Heart left ventricle (tissue), 16 donors: Measurements from ENCODE around the gene SETBP1. TPM values are rescaled to one million over a fixed set of nuclear protein-coding genes. Genes with fewer than 3 reads are reported as not detected.

Experiments used
- ATAC-seq, 4 donors: fragments of 200-7000 bp; cut with Tn5 transposase; one replicate each; pipeline ENCODE4 v1.9.1; 2020 to 2022; ENCODE audit warnings: moderate library complexity in 4 of 4, mild to moderate bottlenecking in 3 of 4, moderate number of reproducible peaks in 1 of 4
- DNase-seq, 5 donors: peaks; one replicate each; pipeline ENCODE4 v3.0.0-alpha.2; 2020
- H3K27ac ChIP-seq, 12 donors: fragments of 200-600 bp; sonication (generic) in 4 of 12; one replicate each; pipeline versions ENCODE4 v1.5.0 to v1.8.0; 2016 to 2022; ENCODE audit warnings: mild to moderate bottlenecking in 2 of 12
- H3K27me3 ChIP-seq, 9 donors: fragments of 200-600 bp; sonication (generic) in 2 of 9; one replicate each; pipeline versions ENCODE4 v1.5.1 to v1.8.0; 2016 to 2022; ENCODE audit warnings: mild to moderate bottlenecking in 3 of 9
- H3K36me3 ChIP-seq, 9 donors: fragments of 200-600 bp; sonication (generic) in 2 of 9; one replicate each; pipeline versions ENCODE4 v1.5.0 to v1.8.0; 2018 to 2022; ENCODE audit warnings: mild to moderate bottlenecking in 2 of 9
- H3K4me1 ChIP-seq, 12 donors: fragments of 200-600 bp; sonication (generic) in 4 of 12; one replicate each; pipeline versions ENCODE4 v1.5.0 to v1.8.0; 2016 to 2022; ENCODE audit warnings: mild to moderate bottlenecking in 3 of 12
- H3K4me3 ChIP-seq, 12 donors: fragments of 200-600 bp; sonication (generic) in 4 of 12; one replicate each; pipeline versions ENCODE4 v1.5.0 to v1.8.0; 2017 to 2022; ENCODE audit warnings: mild to moderate bottlenecking in 9 of 12, moderate library complexity in 4 of 12
- H3K9me3 ChIP-seq, 12 donors: fragments of 200-600 bp; sonication (generic) in 4 of 12; one replicate each; pipeline versions ENCODE4 v1.5.0 to v1.8.0; 2016 to 2022; ENCODE audit warnings: mild to moderate bottlenecking in 1 of 12
- CTCF ChIP-seq, 12 donors: fragments of 200-600 bp; sonication (generic) in 4 of 12; IDR thresholded peaks; one replicate each; pipeline versions ENCODE4 v1.5.0 to v1.8.0; 2018 to 2022; ENCODE audit warnings: antibody characterized with exemption in 12 of 12, mild to moderate bottlenecking in 5 of 12
- POLR2A ChIP-seq, 2 donors: fragments of 450-650 bp; IDR thresholded peaks; one replicate each; pipeline ENCODE4 v1.6.1; 2017; ENCODE audit warnings: antibody characterized with exemption in 2 of 2, mild to moderate bottlenecking in 2 of 2, moderate library complexity in 2 of 2
- WGBS, 4 donors: extraction: QIAGEN DNeasy Blood & Tissue Kit in 2 of 4; methylation state at CpG; one replicate each; pipeline versions ENCODE4 v1.1.5 to v1.1.7; 2013 to 2018; 5-methylcytosine and 5-hydroxymethylcytosine counted together
- intact Hi-C, 10 donors: fragments of 100-400 bp; cut with DNase I; formaldehyde crosslinking; loops; one replicate each; pipeline versions ENCODE4 v1.11.1 to v1.14.2; 2022
- polyA plus RNA-seq, 2 donors: library from polyadenylated mRNA; stranded (reverse); fragments of 200-250 nt; gene quantifications; one replicate each; pipeline ENCODE4 v1.2.3, GENCODE V29; 2013
- total RNA-seq, 9 donors: library from RNA; depleted of rRNA in 2 of 9; stranded (reverse); fragments of >200 nt in 2 of 9; fragmentation: NEBNext Ultra II Directional in 3 of 9; extraction: Animal tissue kit (Norgen Biotek cat#: 25700) in 3 of 9; gene quantifications; one replicate each; pipeline versions ENCODE4 v1.1.0 to v1.2.4, GENCODE V29; 2016 to 2023
- donor health status: ischemic (EF 13 %, LVEDD 7.1; RV severe dilation, severe dysfunction).
- donor health status: healthy with polysubstance abuse.
- donor health status: DM: no; HTN: yes; CAD: no.
- donor health status: DM: no; HTN: no; CAD: no.
- donor health status: ischemic (EF 25% LVEDD 6.9; RV normal size, moderate dysfunction).
- donor health status: ischemic (EF 25% LVEDD 5.7; RV mildly dilated, moderate dysfunction).
- donor health status: healthy.
- donor health status: DM: yes; HTN: yes; CAD: no.
- donor health status: ischemic (EF 35%, LVEDD 5.7; RV mildly dilated, moderate dysfunction).
- donor health status: nonischemic (EF 11% LVEDD 7.7; RV severe dilation, severe dysfunction).
- donor health status: DM: yes; HTN: yes; CAD: no.
- donor health status: PGD.
- donor health status: ischemic (EF 29% LVEDD 5.4; RV normal size, mild dysfunction).
- donor health status: nonischemic (EF 23%, LVEDD 6.1; RV moderate dilation, normal function).

Gene SETBP1
- total and polyA plus RNA-seq, 11 donors: 1.2 to 10.6 (median 5.5) TPM

GRCh38 chr18:44889111-44889510 is 208.4 kb downstream of the SETBP1 start:
- TF ChIP-seq CTCF (IDR thresholded peaks at IDR 0.05) (no peak), POLR2A (IDR thresholded peaks at IDR 0.05) (no peak)
- ATAC-seq (no peak), DNase-seq (no peak)
- Histone ChIP-seq H3K9me3 (peaks cover 0 to 17% (median 5%) of the 10 kb centered on the region in 12 donors), H3K27ac (no peak overlapping the region), H3K4me1 (peaks cover 0 to 44% (median 11%) of the 10 kb centered on the region in 12 donors), H3K4me3 (no peak overlapping the region), H3K27me3 (peaks cover 0 to 3% (median 0%) of the 10 kb centered on the region in 9 donors), H3K36me3 (no peaks in the 10 kb centered on the region)
- intact Hi-C loops: loop anchor here in 2 of 10 donors (10.0 kb wide), 2 partner anchors 94 to 564 kb away; no protein-coding TSS in a partner anchor
- WGBS, 4 donors: 41 to 49% (median 45%) methylated on average over 1 of the region's 1 CpG

- Histone ChIP-seq H3K36me3 (no peaks in the 10 kb centered on the region), H3K9me3 (peaks cover 0 to 17% (median 5%) of the 10 kb centered on the region in 12 donors), H3K27me3 (no peaks in the 10 kb centered on the region), H3K4me3 (no peak overlapping the region), H3K4me1 (peaks cover 0 to 37% (median 8%) of the 10 kb centered on the region in 12 donors), H3K27ac (no peak overlapping the region)
- TF ChIP-seq POLR2A (IDR thresholded peaks at IDR 0.05): no peak
- TF ChIP-seq CTCF (IDR thresholded peaks at IDR 0.05): no peak
- no peak for ATAC-seq
- intact Hi-C loops: loop anchor here in 5 of 10 donors (5.0 to 10.0 kb wide), 4 partner anchors 211 to 768 kb away; partner anchors contain the start of gene SETBP1 (in 3 of the 5)
- 79 to 88% (median 81%) methylated on average over 4 of the region's 4 CpGs for WGBS, 4 donors
- DNase-seq: no peak
Observed at GRCh38 chr18:44893045-44893706, 212.5 kb downstream of the SETBP1 start.

GRCh38 chr18:44893966-44894365 is 213.3 kb downstream of the SETBP1 start:
- no peak overlapping the region for H3K4me3 ChIP-seq

More at GRCh38 chr18:44893966-44894365, 213.3 kb downstream of the SETBP1 start:
- Histone ChIP-seq H3K4me1 (peaks cover 0 to 36% (median 9%) of the 10 kb centered on the region in 12 donors), H3K27ac (no peak overlapping the region), H3K36me3 (no peaks in the 10 kb centered on the region), H3K27me3 (no peaks in the 10 kb centered on the region), H3K9me3 (peaks cover 0 to 17% (median 5%) of the 10 kb centered on the region in 12 donors)
- ATAC-seq: no peak
- TF ChIP-seq CTCF (IDR thresholded peaks at IDR 0.05) (no peak), POLR2A (IDR thresholded peaks at IDR 0.05) (no peak)
- WGBS, 4 donors: 54 to 63% (median 59%) methylated on average over 2 of the region's 2 CpGs
- intact Hi-C loops: loop anchor here in 8 of 10 donors (2.0 to 10.0 kb wide), 6 partner anchors 212 to 769 kb away; partner anchors contain the start of gene SETBP1 (in 4 of the 8)
- DNase-seq: no peak
